ENCODE results near the gene OCRL.

The OCRL gene

GRCh38 chrX:129585691-129586090, 45.6 kb downstream of the OCRL start:
- CTCF ChIA-PET = interaction anchor here (1.7 to 2.4 kb wide), 2 partner anchors 15 to 475 kb away, joined by 3 to 12 read pairs; no protein-coding TSS in a partner anchor
- DNase-seq (ENCODE audit: low read depth, low spot score) = no peak
- POLR2A ChIA-PET = no interaction called here

GRCh38 chrX:129586446-129586845, 46.4 kb downstream of the OCRL start:
- no peak for DNase-seq (ENCODE audit: low read depth, low spot score)
- ChIA-PET CTCF (interaction anchor here (1.7 to 2.4 kb wide), 2 partner anchors 15 to 474 kb away, joined by 3 to 12 read pairs; no protein-coding TSS in a partner anchor), POLR2A (no interaction called here)
- TF ChIP-seq CTCF (IDR thresholded peaks at IDR 0.05; ENCODE audit: insufficient read depth, low read length, missing control alignments) = no peak
- no peak overlapping the region for H3K4me3 ChIP-seq (ENCODE audit: low read depth, low read length)

More at GRCh38 chrX:129585691-129586090, 45.6 kb downstream of the OCRL start:
- H3K4me3 ChIP-seq (ENCODE audit: low read depth, low read length) = no peak overlapping the region
- no peak for TF ChIP-seq CTCF (IDR thresholded peaks at IDR 0.05; ENCODE audit: insufficient read depth, low read length, missing control alignments)

- CTCF ChIA-PET = interaction anchor here (0.8 kb wide), 1 partner anchor 10 kb away, joined by 4 read pairs; no protein-coding TSS in a partner anchor
These were observed 50.5 kb downstream of the OCRL start for GRCh38 chrX:129590596-129590995.

GRCh38 chrX:129593137-129593536, 53.1 kb downstream of the OCRL start:
- ChIA-PET CTCF (interaction anchor here (0.9 to 2.4 kb wide), 3 partner anchors 8 to 12 kb away, joined by 4 to 11 read pairs (median 5); no protein-coding TSS in a partner anchor), POLR2A (no interaction called here)
- no peak for TF ChIP-seq CTCF (IDR thresholded peaks at IDR 0.05; ENCODE audit: insufficient read depth, low read length, missing control alignments)
- no peak for DNase-seq (ENCODE audit: low read depth, low spot score)
- H3K4me3 ChIP-seq (ENCODE audit: low read depth, low read length) = no peak overlapping the region

More at GRCh38 chrX:129590596-129590995, 50.5 kb downstream of the OCRL start:
- H3K4me3 ChIP-seq (ENCODE audit: low read depth, low read length) = no peak overlapping the region
- no peak for DNase-seq (ENCODE audit: low read depth, low spot score)
- TF ChIP-seq CTCF (IDR thresholded peaks at IDR 0.05; ENCODE audit: insufficient read depth, low read length, missing control alignments) = no peak
- POLR2A ChIA-PET = no interaction called here

- TF ChIP-seq CTCF (IDR thresholded peaks at IDR 0.05; ENCODE audit: insufficient read depth, low read length, missing control alignments) = no peak
- DNase-seq (ENCODE audit: low read depth, low spot score) = no peak
- POLR2A ChIA-PET = no interaction called here
- H3K4me3 ChIP-seq (ENCODE audit: low read depth, low read length) = no peak overlapping the region
- CTCF ChIA-PET = interaction anchor here (1.1 kb wide), 1 partner anchor 10 kb away, joined by 4 read pairs; no protein-coding TSS in a partner anchor
These were observed 54.7 kb downstream of the OCRL start for GRCh38 chrX:129594781-129595180.

GRCh38 chrX:129596077-129596476, 56.0 kb downstream of the OCRL start:
- no peak overlapping the region for H3K4me3 ChIP-seq (ENCODE audit: low read depth, low read length)
- ChIA-PET CTCF (interaction anchor here (2.2 kb wide), 1 partner anchor 9 kb away, joined by 8 read pairs; no protein-coding TSS in a partner anchor), POLR2A (no interaction called here)
- DNase-seq (ENCODE audit: low read depth, low spot score) = no peak
- TF ChIP-seq CTCF (IDR thresholded peaks at IDR 0.05; ENCODE audit: insufficient read depth, low read length, missing control alignments) = no peak

Data from AG04449 (cell line).